DLD1 (cell line): Measurements from ENCODE around the gene SLC25A33.
"Not testable (repeated sequence)": the region's sequence is repeated elsewhere in the genome, so short reads cannot be mapped to it uniquely, and the experiment has no call there.

Experiments
- in situ Hi-C: cut with HindIII; loops from 2 replicates; pipeline ENCODE4 v1.10.0; 2017; ENCODE audit warnings: low sequenced_read_pairs

The SLC25A33 gene, protein sequence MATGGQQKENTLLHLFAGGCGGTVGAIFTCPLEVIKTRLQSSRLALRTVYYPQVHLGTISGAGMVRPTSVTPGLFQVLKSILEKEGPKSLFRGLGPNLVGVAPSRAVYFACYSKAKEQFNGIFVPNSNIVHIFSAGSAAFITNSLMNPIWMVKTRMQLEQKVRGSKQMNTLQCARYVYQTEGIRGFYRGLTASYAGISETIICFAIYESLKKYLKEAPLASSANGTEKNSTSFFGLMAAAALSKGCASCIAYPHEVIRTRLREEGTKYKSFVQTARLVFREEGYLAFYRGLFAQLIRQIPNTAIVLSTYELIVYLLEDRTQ

DNA sequence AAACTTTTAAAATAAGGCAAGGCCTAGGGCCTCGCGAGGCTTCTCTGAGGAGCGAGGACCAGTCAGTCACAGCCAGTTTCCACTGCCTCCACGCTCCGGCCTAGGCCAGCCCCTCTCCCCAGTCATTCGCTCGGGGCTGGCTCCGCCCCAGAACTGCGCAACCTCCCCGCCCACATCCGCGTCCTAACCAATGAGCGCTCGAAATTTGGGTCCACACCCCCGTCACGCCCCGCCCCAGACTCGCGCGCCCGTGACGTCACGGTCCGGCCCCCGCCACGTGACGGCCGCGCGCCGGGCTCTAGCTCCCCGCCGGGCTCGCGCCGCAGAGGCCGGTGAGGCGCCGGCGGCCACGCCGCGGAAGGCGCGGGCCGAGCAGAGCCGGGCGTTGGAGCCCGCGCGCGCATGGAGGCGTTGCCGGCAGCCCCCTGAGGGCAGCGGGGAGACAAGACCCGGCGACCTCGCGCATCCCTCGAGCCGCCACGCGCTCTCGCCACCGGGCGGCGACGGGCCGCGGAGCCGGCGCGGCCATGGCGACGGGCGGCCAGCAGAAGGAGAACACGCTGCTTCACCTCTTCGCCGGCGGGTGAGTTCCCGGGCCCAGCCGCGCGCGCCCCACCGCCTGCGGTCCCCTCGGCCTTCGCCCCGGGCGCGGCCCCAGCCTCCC is at the start of gene SLC25A33:
Gene SLC25A33, plus strand, starts transcription at position 301 of the 664 bp plus-strand sequence. Its CDS starts 227 bp downstream, at position 528.
- in situ Hi-C loops = no loop called here

DNA sequence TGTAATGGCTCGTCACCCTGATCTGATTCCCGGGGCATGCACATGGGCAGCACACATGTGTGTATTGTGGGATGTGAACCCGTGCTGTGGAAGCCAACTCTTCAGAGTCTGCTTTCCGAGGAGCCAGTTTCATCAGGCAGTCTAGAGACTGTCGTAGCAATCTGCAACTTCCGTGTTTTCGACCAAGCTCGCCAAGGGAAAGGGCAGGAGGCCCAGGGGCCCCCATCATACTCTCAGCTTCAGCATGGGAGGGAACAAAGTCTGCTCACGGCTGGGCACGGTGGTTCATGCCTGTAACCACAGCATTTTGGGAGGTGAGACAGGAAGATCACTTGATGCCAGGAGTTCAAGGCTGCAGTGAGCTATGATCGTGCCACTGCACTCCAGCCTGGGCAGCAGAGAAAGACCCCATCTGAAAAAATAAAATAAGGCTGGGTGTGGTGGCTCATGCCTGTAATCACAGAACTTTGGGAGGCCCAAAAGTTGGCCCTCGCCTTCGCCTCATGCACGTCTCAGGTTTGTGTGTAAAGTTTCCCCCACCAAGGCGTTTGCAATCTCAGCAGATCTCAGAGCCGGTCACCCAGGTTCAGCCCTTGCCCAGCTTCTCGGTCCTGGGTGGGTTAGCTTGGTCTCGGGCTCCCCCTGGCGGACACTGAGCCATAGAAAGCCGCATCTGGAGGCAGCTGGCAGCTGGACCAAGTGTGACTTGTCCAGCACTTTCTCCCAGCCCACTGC is 48.5 kb upstream of the SLC25A33 start:
- in situ Hi-C loops = loop anchor here (10.0 kb wide), 1 partner anchor 64 kb away; no protein-coding TSS in a partner anchor

DNA sequence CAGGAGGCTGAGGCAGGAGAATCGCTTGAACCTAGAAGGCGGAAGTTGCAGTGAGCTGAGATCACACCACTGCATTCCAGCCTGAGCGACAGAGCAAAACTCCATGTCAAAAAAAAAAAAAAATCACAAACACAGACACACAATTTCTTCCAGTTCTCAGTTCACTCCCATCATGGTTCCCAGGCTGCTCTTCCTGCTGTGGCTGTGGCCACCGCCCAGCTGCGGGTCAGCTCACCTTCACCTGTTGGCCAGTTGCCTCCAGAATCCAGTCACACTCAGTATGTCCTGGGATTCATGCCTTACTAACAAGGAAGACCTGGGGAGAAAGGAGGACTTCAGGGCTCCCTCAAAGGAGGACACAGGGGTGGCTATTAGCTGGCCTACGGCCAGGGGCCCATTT is 45.9 kb upstream of the SLC25A33 start:
- in situ Hi-C loops = loop anchor here (10.0 kb wide), 1 partner anchor 61 kb away; no protein-coding TSS in a partner anchor

DNA sequence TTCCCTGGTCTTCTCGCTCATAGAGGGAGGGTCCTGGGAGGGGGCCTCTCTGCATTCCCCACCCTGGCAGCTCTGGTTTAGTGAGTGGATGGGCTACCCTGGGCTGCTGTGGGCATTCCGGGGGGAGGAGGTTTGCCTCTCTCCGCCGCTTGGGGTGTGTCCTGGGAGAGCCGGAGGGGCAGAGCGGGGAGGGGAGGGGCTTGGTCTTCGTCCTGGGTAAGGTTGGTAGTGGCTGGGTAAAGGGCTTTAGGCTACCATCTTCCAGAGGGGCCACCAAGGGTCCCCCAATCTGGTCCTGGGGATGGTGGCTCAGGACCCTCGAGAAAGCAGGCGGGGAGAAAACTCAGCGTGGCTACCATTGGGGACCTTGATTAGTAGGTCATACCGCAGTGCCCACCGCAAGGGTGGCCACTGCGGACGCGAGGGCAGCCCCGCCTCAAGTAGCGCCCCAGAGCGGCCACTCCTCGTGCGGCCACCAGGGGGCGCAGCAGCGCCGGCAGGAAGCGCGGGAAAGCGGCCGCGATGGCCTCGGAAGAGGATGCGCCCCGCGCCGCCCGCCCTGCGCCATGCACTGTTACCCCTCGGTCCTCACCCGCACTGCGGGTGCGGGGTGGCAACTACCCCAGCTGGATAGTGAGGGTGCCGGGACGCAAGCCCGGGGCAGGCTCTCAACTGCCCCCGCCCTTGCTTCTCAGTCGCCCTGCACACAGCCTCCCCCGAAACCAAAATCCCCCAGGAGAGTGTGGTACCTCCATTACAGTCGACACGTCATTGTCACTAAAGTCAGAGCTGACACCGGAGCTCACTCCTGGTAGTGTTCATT is 44.1 kb upstream of the SLC25A33 start:
- in situ Hi-C loops = loop anchor here (10.0 kb wide), 1 partner anchor 60 kb away; no protein-coding TSS in a partner anchor

DNA sequence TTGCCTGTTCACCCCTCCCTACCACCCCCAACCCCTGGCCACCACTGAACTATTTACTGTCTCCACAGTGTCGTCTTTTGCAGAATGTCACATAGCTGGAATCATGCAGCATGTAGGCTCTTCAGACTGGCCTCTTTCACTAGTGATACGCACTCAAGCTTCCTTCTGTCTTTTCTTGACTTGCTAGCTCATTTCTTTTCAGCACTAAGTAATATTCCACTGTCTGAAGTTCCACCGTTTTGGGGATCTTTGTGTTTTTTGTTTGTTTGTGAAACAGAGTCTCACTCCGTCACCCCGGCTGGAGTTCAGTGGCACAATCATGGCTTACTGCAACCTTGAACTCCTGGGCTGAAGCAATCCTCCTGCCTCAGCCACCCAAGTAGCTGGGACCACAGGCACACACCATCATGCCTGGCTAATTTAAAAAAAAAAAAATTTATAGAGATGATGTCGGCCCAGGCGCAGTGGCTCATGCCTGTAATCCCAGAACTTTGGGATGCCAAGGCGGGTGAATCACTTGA is 43.4 kb upstream of the SLC25A33 start:
- in situ Hi-C loops = loop anchor here (10.0 kb wide), 1 partner anchor 59 kb away; no protein-coding TSS in a partner anchor

DNA sequence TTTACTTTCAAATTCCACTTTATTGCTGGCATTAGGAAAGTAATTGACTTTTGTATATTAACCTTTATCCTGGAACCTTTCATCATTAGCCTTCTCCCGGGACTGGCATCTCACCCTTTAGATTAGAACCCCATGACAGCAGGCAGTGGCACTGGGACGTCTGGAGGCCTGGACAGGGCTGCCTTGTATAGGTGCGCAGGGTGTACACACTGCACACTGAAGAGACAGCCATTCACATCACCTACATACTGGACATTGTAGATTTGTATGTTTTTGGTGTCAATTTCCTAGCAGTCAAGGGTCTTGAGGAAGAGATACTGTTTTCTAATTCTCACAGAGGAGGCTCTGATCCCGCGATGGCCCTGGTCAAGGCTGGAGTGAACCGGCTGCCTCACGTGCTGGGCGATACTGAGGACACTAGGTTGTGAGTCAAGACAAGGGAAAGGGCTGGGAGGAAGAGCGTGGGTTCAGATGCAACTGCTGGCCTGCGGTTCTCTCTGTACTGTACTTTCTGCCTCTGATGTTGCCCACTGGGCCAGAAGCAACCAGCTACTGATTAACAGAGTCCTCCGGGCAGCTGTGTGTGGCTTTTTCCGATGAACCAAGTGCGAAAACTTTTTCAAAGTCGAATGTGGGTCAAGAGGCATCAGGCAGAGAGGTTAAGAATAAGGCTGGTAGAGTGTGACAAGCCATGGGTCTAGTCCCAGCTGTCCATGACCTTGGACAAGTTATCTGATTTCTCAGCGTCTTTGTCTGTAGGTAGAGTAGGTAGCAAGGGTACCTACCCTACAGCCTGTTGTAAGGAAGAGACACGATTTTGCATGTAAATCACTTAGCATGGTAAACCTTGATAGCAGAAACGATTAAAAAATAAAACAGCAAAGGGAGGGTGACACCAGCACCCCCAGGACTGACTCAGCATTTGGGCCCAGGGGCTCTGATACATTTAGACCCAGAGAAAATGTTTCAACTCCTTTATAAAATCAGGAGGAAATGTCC is 38.2 kb upstream of the SLC25A33 start:
- in situ Hi-C loops = no loop called here

DNA sequence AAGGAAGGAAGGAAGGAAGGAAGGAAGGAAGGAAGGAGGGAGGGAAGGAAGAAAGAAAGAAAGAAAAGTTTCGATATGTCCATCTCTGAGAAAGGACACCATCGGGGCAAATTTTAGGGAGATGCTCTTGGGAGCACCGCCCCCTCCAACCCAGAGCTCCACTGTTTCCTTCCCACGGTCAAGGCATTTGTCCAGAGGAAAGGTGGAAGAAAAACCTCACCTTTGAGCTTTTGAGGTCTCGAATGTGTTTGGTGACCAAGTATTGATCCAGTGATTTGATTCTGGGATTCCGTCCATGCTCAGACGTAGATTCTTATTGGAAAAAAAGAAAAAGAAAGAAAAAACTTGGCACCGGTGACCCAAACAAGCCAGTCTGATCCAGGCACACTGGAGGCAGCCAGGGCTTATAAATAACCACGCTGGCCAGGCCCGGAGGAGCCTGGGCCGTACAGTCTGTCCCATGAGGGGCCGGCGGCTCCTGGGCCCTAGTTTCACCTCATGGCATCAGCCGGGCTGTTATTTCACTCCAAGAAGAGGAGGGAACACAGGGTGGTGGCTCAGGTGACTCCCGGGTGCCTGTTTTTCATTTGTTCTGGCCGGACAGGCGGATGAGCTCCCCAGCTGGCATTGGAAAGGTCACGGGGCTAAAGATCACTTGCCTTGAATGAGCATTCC is 36.1 kb upstream of the SLC25A33 start:
- in situ Hi-C loops = no loop called here

DNA sequence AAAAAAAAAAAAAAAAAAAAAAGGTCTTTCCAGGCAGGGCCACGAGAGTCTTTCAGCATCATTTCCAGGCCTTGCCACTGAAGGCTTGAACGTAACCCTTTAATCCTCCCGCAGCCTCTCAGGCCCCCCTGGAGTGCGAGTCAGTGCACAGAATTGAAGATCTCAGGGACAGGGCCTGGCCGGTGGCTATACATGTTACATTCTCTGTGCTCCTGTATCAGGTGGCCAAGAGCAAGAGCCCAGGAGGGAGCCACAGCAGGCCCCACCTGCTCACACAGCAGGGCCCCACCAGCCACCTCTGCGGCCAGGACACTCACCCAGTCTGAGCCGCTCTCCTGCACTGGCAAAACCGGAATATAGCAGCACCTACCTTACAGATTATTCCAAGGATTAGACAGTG is 34.1 kb upstream of the SLC25A33 start:
- in situ Hi-C loops = no loop called here

DNA sequence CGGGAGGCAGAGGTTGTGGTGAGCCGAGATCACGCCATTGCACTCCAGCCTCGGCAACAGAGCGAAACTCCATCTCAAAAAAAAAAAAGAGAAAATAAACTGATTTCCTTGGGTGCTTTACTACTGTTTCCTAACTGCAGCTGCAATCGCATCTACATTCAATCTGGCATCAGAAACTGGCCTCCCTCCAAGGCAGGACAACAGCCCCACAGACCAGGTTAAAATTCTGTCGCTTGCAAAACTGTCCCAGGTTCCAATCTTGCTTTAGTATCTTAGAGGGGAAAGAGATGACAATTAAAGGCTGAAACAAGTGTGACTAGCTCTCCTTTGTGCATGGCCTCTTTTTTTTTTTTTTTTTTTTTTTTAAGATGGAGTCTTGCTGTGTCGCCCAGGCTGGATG is 32.4 kb upstream of the SLC25A33 start:
- in situ Hi-C loops = no loop called here

DNA sequence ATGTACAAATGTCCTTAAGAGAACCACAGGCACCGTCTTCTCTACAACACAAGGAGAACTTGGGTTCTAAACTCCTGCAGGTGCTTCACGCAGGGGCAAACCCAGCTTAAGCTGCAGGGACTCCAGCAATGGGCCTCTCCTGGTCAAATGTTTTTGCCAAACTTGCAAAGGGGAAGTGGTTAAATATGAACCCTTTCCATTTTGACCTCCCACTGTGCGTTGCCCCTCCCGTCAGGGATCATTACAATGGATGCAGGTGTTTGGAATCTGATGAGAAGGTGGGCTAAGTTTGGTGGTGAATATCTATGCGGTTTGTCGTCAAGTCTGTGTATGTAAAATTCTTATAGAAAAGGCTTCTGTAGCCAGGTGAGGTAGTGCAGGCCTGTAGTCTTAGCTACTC is 29.1 kb upstream of the SLC25A33 start:
- in situ Hi-C loops = no loop called here

DNA sequence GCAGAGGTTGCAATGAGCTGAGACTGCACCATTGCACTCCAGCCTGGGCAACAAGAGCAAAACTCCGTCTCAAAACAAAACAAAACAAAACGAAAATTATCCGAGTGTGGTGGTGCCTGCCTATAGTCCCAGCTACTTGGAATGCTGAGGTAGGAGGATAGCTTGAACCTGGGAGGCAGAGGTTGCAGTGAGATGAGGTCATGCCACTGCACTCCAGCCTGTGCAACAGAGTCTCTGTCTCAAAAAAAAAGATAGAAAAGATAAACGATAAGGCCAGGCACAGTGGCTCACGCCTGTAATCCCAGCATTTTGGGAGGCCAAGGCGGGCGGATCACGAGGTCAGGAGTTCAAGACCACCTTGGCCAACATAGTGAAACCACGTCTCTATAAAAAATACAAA is 23.7 kb upstream of the SLC25A33 start:
- in situ Hi-C loops = not testable (repeated sequence)

DNA sequence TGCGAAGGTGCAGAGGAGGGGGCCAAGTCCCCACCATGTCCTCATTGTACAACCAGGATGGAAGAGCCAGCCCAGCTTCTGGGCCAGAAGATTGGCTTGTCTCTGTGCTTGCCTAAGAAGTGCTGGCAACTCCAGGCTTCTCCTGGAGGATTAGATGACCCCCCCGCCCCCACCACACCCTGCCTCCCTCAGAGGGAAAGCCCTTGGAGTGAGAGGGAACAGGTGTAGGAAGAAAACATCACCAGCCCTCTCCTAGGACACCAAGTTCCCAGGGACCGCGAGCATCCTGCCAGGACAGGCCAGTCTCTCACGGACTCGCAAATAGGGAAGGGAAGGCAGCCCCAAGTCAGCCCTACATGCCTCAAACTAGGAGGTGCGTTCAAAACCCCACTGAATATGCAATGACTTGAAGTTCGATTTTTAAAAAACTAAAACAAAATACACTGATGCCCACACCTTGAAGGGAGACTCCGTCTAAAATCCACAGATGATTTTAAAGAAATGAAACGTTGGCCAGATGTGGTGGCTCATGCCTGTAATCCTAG is 20.7 kb upstream of the SLC25A33 start:
- in situ Hi-C loops = no loop called here

DNA sequence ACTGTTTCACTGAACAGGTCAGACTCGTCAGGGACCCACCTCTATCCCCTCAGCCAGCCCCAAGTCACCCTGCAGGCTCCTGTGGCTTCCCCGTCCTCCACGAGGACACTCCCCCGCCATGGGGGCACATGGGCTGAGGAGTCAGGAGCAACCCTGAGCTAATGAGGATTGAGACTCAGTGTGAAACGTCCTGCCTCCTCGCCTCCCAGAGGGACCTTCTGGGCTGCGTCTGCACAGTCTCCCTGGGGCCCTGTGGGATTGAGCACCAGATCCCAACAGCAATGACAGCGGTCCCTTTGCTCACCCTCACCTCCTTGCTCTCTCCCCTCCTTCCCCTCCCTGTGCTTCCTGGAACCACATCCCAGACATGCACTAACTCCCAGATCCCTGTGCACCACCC is 18.9 kb upstream of the SLC25A33 start:
- in situ Hi-C loops = no loop called here

DNA sequence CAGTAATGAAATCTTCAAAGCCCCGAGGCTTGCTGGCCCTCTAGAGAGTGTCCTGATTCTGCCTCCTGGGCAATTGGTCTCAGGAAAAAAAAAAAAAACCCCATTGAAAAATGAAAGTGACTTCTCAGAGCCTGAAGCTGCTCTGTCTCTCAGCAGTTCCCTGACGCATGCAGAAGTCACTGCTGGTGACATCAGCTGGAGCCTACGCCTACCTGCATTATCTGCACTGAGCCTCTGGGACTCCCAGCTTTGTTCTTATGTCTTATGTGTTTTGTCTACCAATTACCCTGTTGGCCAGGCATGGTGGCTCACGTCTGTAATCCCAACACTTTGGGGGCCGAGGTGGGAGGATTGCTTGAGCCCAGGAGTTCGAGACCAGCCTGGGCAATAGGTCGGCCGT is 10.1 kb upstream of the SLC25A33 start:
- in situ Hi-C loops = no loop called here

DNA sequence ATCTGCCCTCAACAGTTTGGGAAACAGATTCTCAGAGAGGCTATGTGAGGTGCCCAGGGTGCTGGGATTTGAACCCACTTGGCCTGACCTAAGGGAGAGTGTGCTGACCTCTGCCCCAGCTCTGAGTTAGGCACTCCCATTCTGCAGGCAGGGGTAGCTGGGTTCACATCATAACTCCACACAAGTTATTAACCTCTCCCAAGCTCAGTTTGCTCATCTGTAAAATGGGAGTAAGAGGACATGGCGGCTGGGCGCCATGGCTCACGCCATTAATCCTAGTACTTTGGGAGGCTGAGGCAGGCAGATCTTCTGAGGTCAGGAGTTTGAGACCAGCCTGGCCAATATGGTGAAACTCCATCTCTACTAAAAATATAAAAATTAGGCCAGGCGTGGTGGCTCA is 8.9 kb upstream of the SLC25A33 start:
- in situ Hi-C loops = no loop called here

DNA sequence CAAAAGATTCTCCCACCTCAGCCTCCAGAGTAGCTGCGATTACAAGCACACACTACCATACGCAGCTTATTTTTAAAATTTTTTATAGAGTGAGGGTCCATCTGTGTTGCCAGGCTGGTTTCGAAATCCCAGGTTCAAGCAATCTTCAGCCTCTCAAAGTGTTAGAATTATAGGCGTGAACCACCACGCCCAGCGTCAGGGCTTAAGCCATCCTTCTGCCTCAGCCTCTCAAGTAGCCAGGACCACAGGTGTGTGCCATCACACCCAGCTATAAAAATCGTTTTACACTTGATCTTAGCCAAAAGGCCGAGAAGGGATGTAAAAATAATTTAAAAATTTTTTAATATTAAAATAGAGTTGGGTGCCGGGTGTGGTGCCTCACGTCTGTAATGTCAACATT is 4.3 kb upstream of the SLC25A33 start:
- in situ Hi-C loops = no loop called here

DNA sequence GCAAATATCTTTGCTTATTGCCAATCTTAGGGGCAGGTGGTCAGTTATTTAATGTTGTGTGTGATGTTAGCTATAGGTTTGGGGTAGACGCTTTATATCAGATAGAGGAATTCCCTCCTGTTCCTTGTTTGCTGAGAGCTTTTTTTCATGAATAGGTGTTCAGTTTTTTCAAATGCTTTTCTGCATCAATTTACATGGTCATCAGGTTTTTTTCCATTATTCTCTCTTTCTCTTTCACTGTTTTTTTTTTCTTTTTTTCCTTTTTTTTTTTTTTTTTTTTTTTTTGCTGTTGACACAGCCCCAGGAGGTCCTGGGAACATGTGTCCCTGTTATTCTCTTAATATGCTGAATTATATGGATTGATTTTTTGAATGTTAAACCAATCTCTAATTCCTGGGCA is 3.0 kb upstream of the SLC25A33 start:
- in situ Hi-C loops = no loop called here

DNA sequence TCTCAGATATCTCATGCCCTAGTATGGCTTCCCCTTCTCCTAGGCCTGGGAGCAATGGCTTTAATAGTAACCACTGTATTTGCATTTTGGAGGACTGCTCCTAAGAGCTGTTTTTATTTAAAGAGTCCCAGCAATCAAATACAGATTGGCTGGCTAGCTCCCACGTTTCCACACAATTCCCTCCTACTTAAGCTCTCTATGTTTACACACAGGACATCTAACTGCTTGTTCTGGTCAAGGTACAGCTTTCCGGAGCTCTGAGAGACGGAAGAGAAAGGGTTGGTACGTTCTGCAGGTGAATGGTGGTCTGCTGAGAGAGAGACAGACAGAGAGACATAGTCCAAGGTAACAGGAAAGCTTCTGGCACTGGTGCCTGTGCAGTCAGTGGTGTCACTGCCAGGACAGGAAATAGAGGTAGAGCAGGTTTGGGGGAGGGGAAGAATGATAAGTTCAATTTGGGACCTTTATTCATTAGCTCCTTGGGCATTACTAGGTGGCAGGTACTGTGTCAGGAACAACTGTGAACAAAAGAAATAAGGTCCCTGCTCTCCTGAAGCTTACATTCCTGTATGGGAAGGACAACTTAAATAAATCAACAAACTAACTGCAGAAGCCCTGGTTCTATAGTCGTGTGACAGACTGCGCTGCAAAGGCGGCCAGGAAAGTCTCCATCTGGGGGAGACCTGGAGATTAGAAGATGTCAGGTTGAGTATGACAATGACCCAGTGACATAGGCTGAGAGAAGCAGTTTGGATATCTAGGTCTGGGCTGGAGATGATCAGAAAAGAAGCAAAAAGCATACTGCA is 1.2 kb upstream of the SLC25A33 start:
- in situ Hi-C loops = no loop called here
